GM13976 (cell line): ENCODE measurements around the gene S1PR3.

ENCODE experiments used
- DNase-seq: peaks from one replicate; pipeline ENCODE4 v3.0.0; 2012; ENCODE audit warnings: low spot score
- CTCF ChIP-seq: IDR thresholded peaks from 2 replicates; pipeline ENCODE4 v1.5.1; 2012; ENCODE audit warnings: borderline replicate concordance, mild to moderate bottlenecking; ENCODE audit not compliant: insufficient read depth; ENCODE audit errors: extremely low read depth, missing control alignments, control extremely low read depth
- in situ Hi-C: fragments of 300-500 bp; cut with MboI; formaldehyde crosslinking; loops from one replicate; pipeline ENCODE4 v1.12.0; 2022; ENCODE audit warnings: low sequenced_read_pairs, mixed read lengths, inconsistent platforms; ENCODE audit not compliant: unreplicated experiment

S1PR3 gene

GRCh38 chr9:88969646-88970373, 21.5 kb upstream of the S1PR3 start:
- in situ Hi-C loops: no loop called here
- no peak for DNase-seq
- TF ChIP-seq CTCF: no peak

DNA sequence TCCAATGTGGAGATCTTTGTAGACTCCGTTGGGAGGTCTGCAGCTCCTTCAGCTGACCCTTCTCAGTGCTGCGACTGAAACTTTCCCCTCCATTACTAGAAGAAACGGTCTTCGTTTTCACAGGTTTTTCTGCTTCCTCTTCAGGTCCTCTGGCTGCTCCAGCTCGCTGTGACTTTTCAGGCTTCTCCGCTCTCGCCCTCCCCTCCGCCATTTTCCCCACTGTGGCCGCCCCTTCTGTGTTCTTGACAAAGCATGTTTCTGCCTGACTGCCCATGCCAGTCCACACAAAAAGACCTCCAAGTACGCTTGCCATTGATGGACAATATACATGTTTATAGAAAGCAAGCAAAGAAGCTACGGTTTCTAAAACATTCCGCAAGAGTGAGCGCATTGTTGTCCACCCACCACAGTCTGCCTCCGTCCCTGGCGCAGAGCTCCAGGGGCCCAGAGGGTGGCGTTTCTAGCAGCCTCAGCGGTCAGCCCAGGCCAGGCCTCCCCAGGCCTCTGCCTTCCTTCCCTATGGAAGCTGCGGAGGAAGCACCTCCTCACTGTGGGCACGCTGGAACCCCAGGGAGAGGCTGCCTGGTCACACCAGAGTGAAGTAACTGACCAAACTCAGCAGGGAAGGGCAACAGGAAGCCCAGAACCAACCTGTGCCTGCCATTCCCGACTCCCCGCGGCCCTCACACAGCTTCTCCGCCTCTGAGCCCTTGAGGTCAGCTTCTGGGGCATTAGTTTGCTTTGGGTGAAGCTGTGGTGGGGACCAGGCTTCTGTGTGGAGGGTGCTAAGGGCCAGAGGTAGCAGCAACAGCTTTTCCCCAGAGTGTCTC, 19.9 kb upstream of the S1PR3 start:
- no peak for DNase-seq
- in situ Hi-C loops: no loop called here

GRCh38 chr9:88972401-88972800, 18.9 kb upstream of the S1PR3 start:
- no peak for TF ChIP-seq CTCF
- no peak for DNase-seq
- in situ Hi-C loops: no loop called here

More for the DNA sequence above, 19.9 kb upstream of the S1PR3 start:
- no peak for TF ChIP-seq CTCF

DNA sequence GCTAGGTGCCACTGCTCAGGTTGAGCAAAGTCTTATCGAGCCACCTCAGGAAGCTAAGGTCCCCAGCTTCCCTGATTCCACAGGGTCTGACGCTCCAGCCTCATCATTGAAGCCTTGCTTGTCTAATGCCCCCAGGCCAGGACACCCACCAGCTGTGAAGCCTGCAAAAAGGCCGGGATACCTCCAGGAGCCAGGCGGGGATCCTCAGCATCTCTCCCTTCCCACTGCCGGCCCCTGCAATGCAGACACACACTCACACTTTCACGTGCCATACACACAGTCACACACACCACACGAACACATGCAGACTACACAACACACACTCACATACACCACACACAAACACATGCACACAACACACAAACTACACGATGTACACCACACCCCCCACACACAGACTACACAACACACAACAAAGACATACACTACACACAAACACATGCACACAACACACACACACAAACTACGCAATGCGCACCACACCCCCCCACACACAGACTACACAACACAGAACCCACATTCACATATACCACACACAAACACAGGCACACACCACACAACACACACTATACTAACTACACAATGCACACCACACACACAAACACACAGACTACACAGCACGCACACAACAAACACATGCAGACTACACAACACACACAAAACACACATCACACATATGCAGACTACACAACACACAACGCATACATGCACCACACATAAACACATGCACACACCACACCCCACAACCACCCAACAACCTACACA, 17.8 kb upstream of the S1PR3 start:
- in situ Hi-C loops: no loop called here
- DNase-seq: no peak
- TF ChIP-seq CTCF: no peak

DNA sequence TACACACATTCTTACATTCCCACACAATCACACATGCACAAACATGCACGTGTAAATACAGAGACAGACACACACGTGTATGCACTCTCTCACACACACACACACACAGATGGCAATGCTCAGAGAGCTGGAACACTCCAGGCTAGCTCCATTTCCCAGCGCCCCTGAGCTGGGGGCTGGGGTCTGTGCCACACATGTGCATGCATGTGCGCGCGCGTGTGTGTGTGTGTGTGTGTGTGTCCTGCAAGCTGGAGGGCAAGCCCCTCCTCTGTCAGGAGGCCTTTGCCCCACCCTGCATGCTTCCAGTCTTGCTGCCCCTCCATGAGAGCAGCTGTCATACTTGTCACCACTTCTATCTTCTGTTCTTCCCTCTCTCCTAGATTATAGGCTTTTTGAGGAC, 16.6 kb upstream of the S1PR3 start:
- DNase-seq: no peak
- in situ Hi-C loops: no loop called here
- no peak for TF ChIP-seq CTCF

DNA sequence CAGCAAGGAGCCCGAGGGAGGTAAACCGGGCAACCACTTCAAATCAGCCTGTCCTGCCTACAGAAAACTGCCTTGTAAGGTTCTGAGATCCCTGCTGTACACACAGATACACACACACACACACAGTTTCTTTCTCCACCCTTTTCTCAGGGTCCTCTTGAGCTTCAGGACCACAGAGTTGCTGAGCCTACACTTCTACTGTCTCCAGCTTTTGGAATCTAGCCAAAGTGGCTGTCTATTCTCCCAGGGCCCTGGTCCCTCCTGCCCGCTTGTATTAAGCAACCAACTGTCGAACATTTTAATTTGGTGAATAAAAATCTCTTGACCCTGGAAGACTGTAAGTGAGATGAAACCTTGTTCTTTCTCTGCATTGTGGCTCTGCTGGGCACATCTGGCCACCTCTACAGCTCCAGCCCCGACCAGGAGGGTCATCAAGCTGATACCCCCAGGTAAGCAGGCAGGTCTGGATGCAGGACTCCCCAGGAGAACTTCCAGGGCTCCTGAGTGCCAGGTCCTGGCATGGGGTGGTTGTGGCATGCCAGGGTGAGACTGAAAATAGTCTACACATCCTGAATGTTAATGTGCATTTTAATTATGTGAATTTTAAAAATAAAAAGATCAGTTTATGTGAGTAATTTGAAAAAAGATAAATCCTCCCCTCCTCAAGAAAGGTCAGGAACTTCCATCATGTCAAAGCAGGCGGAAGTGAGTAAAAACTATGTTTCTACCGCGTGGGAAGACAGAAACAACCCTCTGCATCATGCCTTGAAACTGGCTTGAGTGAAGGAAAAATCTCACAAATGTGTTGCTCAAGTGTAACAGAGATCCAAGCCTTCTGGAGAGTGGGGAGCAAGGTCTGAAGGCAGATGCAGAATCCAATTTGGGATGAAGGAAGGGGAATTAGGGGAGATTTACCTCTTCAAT, 15.0 kb upstream of the S1PR3 start:
- DNase-seq: no peak
- in situ Hi-C loops: no loop called here
- TF ChIP-seq CTCF: no peak
